ENCODE measurements around the gene ELOVL1.

GRCh38 chr1:43372172-43372571, 4.4 kb upstream of the ELOVL1 start:
- TF ChIP-seq EGR1 (IDR thresholded peaks at IDR 0.05; ENCODE audit: low read depth in 2 of 2) (no peak), TAF1 (conservative IDR thresholded peaks at IDR 0.05) (no peak)
- TF ChIP-seq, protein P1, sequence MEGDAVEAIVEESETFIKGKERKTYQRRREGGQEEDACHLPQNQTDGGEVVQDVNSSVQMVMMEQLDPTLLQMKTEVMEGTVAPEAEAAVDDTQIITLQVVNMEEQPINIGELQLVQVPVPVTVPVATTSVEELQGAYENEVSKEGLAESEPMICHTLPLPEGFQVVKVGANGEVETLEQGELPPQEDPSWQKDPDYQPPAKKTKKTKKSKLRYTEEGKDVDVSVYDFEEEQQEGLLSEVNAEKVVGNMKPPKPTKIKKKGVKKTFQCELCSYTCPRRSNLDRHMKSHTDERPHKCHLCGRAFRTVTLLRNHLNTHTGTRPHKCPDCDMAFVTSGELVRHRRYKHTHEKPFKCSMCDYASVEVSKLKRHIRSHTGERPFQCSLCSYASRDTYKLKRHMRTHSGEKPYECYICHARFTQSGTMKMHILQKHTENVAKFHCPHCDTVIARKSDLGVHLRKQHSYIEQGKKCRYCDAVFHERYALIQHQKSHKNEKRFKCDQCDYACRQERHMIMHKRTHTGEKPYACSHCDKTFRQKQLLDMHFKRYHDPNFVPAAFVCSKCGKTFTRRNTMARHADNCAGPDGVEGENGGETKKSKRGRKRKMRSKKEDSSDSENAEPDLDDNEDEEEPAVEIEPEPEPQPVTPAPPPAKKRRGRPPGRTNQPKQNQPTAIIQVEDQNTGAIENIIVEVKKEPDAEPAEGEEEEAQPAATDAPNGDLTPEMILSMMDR (IDR thresholded peaks at IDR 0.05; ENCODE audit: low read depth, low read length, missing input control), result no peak
- TF ChIP-seq, protein P2, sequence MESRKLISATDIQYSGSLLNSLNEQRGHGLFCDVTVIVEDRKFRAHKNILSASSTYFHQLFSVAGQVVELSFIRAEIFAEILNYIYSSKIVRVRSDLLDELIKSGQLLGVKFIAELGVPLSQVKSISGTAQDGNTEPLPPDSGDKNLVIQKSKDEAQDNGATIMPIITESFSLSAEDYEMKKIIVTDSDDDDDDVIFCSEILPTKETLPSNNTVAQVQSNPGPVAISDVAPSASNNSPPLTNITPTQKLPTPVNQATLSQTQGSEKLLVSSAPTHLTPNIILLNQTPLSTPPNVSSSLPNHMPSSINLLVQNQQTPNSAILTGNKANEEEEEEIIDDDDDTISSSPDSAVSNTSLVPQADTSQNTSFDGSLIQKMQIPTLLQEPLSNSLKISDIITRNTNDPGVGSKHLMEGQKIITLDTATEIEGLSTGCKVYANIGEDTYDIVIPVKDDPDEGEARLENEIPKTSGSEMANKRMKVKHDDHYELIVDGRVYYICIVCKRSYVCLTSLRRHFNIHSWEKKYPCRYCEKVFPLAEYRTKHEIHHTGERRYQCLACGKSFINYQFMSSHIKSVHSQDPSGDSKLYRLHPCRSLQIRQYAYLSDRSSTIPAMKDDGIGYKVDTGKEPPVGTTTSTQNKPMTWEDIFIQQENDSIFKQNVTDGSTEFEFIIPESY (IDR thresholded peaks at IDR 0.05), result no peak
